Progenitor cell of endocrine pancreas (in vitro differentiated cells): ENCODE data around the gene ETF1. TPM values are rescaled to one million over a fixed set of nuclear protein-coding genes. Genes with fewer than 3 reads are reported as not detected.
A peak's percentile ranks its signal among the peaks of the same experiment; 100 is the strongest.

Experiments used
- DNase-seq: peaks from one replicate; pipeline ENCODE4 v3.0.0; 2021; ENCODE audit warnings: low spot score; ENCODE audit not compliant: unreplicated experiment
- H3K27ac Mint-ChIP-seq: 2 replicates; pipeline ENCODE4 v1.8.0; 2021; ENCODE audit warnings: mild to moderate bottlenecking, moderate library complexity, mixed read lengths
- H3K27me3 Mint-ChIP-seq: 2 replicates; pipeline ENCODE4 v1.8.0; 2021; ENCODE audit warnings: mixed read lengths
- H3K36me3 Mint-ChIP-seq: 2 replicates; pipeline ENCODE4 v1.8.0; 2022; ENCODE audit warnings: mixed read lengths; ENCODE audit not compliant: insufficient read depth
- H3K4me1 Mint-ChIP-seq: 2 replicates; pipeline ENCODE4 v1.8.0; 2021; ENCODE audit warnings: low read depth, mixed read lengths
- H3K4me3 Mint-ChIP-seq: 2 replicates; pipeline ENCODE4 v1.8.0; 2021; ENCODE audit warnings: low read depth, mild to moderate bottlenecking, moderate library complexity, mixed read lengths
- H3K9me3 Mint-ChIP-seq: 2 replicates; pipeline ENCODE4 v1.8.0; 2021; ENCODE audit warnings: low read depth, mixed read lengths
- CTCF ChIP-seq: fragments of 200-600 bp; sonication (generic); IDR thresholded peaks from one replicate; pipeline ENCODE4 v1.5.0; 2021; ENCODE audit warnings: antibody characterized with exemption, mild to moderate bottlenecking; ENCODE audit not compliant: unreplicated experiment
- total RNA-seq: library from RNA; stranded (reverse); gene quantifications from 2 replicates; pipeline ENCODE4 v1.2.1, GENCODE V29; 2021

ETF1 gene
- total RNA-seq, 1 donor from 2014 or later, result 73.1 TPM

- no peaks in the 10 kb centered on the region for H3K4me1 Mint-ChIP-seq
- H3K9me3 Mint-ChIP-seq, result no peaks in the 10 kb centered on the region
- no peaks in the 10 kb centered on the region for H3K27me3 Mint-ChIP-seq
- DNase-seq, result no peak
- H3K27ac Mint-ChIP-seq, result peak overlapping the region; percentile 56
- no peak overlapping the region for H3K4me3 Mint-ChIP-seq
- peak; percentile 71 for TF ChIP-seq CTCF
- H3K36me3 Mint-ChIP-seq, result peaks cover 3% of the 10 kb centered on the region
Measured at GRCh38 chr5:138503487-138504270, 39.4 kb downstream of the ETF1 start.

GRCh38 chr5:138502521-138502920 is 40.5 kb downstream of the ETF1 start:
- Mint-ChIP-seq H3K27me3 (no peaks in the 10 kb centered on the region), H3K4me1 (no peaks in the 10 kb centered on the region), H3K27ac (no peak overlapping the region), H3K9me3 (no peaks in the 10 kb centered on the region), H3K36me3 (no peaks in the 10 kb centered on the region), H3K4me3 (no peak overlapping the region)
- DNase-seq, result no peak
- no peak for TF ChIP-seq CTCF

GRCh38 chr5:138502121-138502520 is 40.9 kb downstream of the ETF1 start:
- Mint-ChIP-seq H3K27ac (no peak overlapping the region), H3K9me3 (no peaks in the 10 kb centered on the region), H3K4me3 (no peak overlapping the region), H3K36me3 (no peaks in the 10 kb centered on the region), H3K4me1 (no peaks in the 10 kb centered on the region), H3K27me3 (no peaks in the 10 kb centered on the region)
- DNase-seq, result no peak
- TF ChIP-seq CTCF, result no peak

GRCh38 chr5:138498376-138498775 is 44.7 kb downstream of the ETF1 start:
- no peak for TF ChIP-seq CTCF
- DNase-seq, result no peak
- Mint-ChIP-seq H3K4me1 (peaks cover 2% of the 10 kb centered on the region), H3K27me3 (no peaks in the 10 kb centered on the region), H3K4me3 (no peak overlapping the region), H3K9me3 (no peaks in the 10 kb centered on the region), H3K36me3 (no peaks in the 10 kb centered on the region), H3K27ac (no peak overlapping the region)

GRCh38 chr5:138495351-138495750 is 47.7 kb downstream of the ETF1 start:
- Mint-ChIP-seq H3K27ac (no peak overlapping the region), H3K4me3 (no peak overlapping the region), H3K4me1 (peaks cover 10% of the 10 kb centered on the region), H3K9me3 (no peaks in the 10 kb centered on the region), H3K36me3 (no peaks in the 10 kb centered on the region), H3K27me3 (peaks cover 12% of the 10 kb centered on the region)
- no peak for DNase-seq
- TF ChIP-seq CTCF, result no peak
